ENCODE measurements around the gene SFXN5.

GRCh38 chr2:73007991-73008765, 63.3 kb downstream of the SFXN5 start:
- TF ChIP-seq CTCF (IDR thresholded peaks at IDR 0.05; ENCODE audit: poor library complexity, severe bottlenecking), result no peak
- TF ChIP-seq EZH2 (IDR thresholded peaks at IDR 0.05; ENCODE audit: borderline replicate concordance, insufficient read depth, low read length, poor library complexity, severe bottlenecking), result no peak
- no peak for TF ChIP-seq TAF1 (IDR thresholded peaks at IDR 0.05; ENCODE audit: low read depth)

Data from neural cell (in vitro differentiated cells).